Nephron progenitor cell (in vitro differentiated cells): Measurements from ENCODE around the gene IL4R.

Experiments used
- DNase-seq: peaks from one replicate; pipeline ENCODE4 v3.0.0; 2021
- H3K27ac Mint-ChIP-seq: 2 replicates; pipeline ENCODE4 v1.8.0; 2021; ENCODE audit warnings: mild to moderate bottlenecking, moderate library complexity, mixed read lengths
- H3K27me3 Mint-ChIP-seq: 2 replicates; pipeline ENCODE4 v1.8.0; 2021; ENCODE audit warnings: mild to moderate bottlenecking, low read depth, mixed read lengths; ENCODE audit not compliant: poor library complexity
- H3K36me3 Mint-ChIP-seq: 2 replicates; pipeline ENCODE4 v1.8.0; 2021; ENCODE audit warnings: low read depth, mixed read lengths
- H3K4me1 Mint-ChIP-seq: 2 replicates; pipeline ENCODE4 v1.8.0; 2021; ENCODE audit warnings: mixed read lengths
- H3K4me3 Mint-ChIP-seq: 2 replicates; pipeline ENCODE4 v1.8.0; 2021; ENCODE audit warnings: mild to moderate bottlenecking, moderate library complexity, mixed read lengths
- H3K9me3 Mint-ChIP-seq: 2 replicates; pipeline ENCODE4 v1.8.0; 2021; ENCODE audit warnings: mild to moderate bottlenecking, moderate library complexity, mixed read lengths
- TF ChIP-seq, protein P1 (sequence below): fragments of 200-600 bp; sonication (generic); IDR thresholded peaks from 2 replicates; pipeline ENCODE4 v1.5.0; 2021; ENCODE audit warnings: antibody characterized with exemption

IL4R gene

DNA sequence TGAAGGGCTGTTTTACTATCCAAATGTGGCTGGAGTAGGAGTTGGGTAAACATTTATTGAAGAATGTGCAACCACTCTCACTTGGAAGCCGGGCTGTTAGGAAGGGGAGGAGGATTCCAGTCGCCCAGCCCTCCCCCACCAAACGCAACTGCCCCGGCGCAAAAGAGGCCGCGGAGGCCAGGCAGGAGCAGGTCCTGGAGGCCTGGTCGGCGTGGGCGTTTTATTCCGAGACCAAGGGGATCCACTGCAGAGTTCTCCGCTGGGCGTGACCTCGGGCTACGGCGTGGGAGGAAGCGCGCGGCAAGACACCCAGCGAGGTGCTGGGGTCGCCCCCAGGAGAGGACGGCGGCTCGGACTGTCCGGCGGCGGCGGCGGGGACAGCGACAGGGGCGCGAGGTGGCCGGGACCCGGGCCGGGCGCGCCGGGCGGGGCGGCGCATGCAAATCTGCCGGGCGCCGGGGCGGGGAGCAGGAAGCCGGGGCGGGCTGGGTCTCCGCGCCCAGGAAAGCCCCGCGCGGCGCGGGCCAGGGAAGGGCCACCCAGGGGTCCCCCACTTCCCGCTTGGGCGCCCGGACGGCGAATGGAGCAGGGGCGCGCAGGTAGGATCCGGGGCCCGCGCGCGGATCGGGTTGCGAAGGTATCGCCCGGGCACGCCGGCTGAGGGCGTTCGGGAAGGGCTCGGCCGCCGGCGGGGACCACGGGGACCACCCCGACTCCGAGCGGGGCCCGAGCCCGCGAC, at the start of gene IL4R:
Gene IL4R, plus strand, starts transcription at position 553 of the 739 bp plus-strand sequence. CDS start 26,230 bp downstream, outside the sequence.
- Mint-ChIP-seq H3K27ac (no peak within 1 kb of the TSS), H3K4me3 (peak within 1 kb of the TSS; percentile 87), H3K36me3 (no peaks in the 10 kb centered on the region), H3K27me3 (peaks cover 16% of the 10 kb centered on the region), H3K4me1 (peaks cover 40% of the 10 kb centered on the region), H3K9me3 (no peaks in the 10 kb centered on the region)
- DNase-seq, result peak; percentile 78
- TF ChIP-seq, protein P1, sequence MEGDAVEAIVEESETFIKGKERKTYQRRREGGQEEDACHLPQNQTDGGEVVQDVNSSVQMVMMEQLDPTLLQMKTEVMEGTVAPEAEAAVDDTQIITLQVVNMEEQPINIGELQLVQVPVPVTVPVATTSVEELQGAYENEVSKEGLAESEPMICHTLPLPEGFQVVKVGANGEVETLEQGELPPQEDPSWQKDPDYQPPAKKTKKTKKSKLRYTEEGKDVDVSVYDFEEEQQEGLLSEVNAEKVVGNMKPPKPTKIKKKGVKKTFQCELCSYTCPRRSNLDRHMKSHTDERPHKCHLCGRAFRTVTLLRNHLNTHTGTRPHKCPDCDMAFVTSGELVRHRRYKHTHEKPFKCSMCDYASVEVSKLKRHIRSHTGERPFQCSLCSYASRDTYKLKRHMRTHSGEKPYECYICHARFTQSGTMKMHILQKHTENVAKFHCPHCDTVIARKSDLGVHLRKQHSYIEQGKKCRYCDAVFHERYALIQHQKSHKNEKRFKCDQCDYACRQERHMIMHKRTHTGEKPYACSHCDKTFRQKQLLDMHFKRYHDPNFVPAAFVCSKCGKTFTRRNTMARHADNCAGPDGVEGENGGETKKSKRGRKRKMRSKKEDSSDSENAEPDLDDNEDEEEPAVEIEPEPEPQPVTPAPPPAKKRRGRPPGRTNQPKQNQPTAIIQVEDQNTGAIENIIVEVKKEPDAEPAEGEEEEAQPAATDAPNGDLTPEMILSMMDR, result no peak

- TF ChIP-seq, protein P1, result no peak
- Mint-ChIP-seq H3K4me3 (no peak overlapping the region), H3K4me1 (peaks cover 8% of the 10 kb centered on the region), H3K9me3 (peaks cover 4% of the 10 kb centered on the region), H3K36me3 (no peaks in the 10 kb centered on the region), H3K27ac (no peak overlapping the region), H3K27me3 (peaks cover 11% of the 10 kb centered on the region)
- DNase-seq, result no peak
Measured at GRCh38 chr16:27264151-27264550, 49.6 kb upstream of the IL4R start.

DNA sequence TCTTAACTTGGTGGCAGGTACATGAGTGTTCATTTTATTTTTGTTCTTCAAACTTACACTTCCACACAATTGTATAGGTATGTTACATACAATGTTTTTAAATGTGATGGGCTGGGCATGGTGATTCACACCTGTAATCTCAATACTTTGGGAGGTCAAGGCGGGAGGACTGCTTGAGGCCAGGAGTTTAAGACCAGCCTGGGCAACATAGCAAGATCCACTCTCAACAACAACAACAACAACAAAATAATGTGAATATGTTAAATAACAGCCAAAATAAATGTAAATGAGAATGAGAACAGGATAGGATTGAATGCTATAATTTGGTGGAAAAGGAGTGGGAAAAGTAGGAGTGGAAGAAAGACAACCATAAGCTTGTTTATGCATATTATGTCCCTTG, 47.8 kb upstream of the IL4R start:
- Mint-ChIP-seq H3K4me3 (no peak overlapping the region), H3K27ac (no peak overlapping the region), H3K9me3 (peaks cover 7% of the 10 kb centered on the region), H3K27me3 (peaks cover 11% of the 10 kb centered on the region), H3K4me1 (peaks cover 8% of the 10 kb centered on the region), H3K36me3 (no peaks in the 10 kb centered on the region)
- TF ChIP-seq, protein P1, result no peak
- DNase-seq, result no peak

GRCh38 chr16:27267037-27267677, 46.6 kb upstream of the IL4R start:
- peaks cover 2% of the 10 kb centered on the region for H3K36me3 Mint-ChIP-seq
- no peak overlapping the region for H3K4me3 Mint-ChIP-seq
- H3K27ac Mint-ChIP-seq, result no peak overlapping the region
- peaks cover 9% of the 10 kb centered on the region for H3K9me3 Mint-ChIP-seq
- no peak for DNase-seq
- H3K27me3 Mint-ChIP-seq, result peaks cover 11% of the 10 kb centered on the region
- TF ChIP-seq, protein P1, result no peak
- H3K4me1 Mint-ChIP-seq, result peaks cover 6% of the 10 kb centered on the region

DNA sequence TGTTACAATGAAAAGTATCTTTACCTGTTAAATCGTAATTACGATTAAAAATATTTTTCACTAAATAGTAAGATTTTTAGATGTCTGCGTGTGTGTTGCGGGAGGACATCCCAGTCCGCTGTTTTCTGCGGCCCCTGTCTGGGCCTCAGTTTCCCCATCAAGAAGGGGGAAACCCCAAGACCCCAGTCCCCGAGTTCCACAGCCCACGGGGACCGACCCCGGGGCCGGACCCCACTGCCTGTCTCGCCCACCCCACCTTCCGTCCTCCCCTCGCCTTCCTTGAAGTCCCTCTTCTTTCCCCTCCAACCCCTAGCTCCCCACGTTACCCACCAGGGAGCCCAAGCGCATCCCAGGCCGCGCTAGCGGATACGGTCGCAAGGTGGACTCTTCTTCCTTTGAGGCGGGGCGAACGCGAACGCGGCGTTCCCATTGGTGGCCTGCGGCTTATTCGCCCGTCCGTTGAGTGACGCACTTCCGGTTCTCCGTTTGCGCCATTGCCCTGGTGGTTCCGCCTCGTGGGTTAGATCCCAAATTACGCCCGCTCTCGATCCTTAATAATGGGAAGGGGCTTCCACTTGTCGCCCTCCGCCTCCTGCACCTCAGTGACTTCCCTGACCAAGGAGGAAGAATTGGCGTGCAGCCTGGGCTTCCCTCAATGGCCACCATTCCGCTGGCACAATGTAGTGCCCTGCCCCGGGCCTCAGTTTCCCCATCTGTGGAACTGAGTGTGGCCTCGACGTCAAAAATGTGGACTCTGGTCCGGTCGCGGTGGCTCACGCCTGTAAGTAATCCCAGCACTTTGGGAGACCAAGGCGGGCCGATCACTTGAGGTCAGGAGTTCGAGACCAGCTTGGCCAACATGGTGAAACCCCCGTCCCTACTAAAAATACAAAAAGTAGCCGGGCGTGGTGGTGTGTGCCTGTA, 45.1 kb upstream of the IL4R start, which contains the start of gene NSMCE1:
Gene NSMCE1, minus strand, starts transcription at position 397 of the 924 bp plus-strand sequence. CDS start 11,202 bp downstream, outside the sequence.
- TF ChIP-seq, protein P1, result no peak
- H3K36me3 Mint-ChIP-seq, result peaks cover 4% of the 10 kb centered on the region
- no peak within 1 kb of the TSS for H3K27ac Mint-ChIP-seq
- peaks cover 11% of the 10 kb centered on the region for H3K27me3 Mint-ChIP-seq
- peak; percentile 81 for DNase-seq
- H3K4me3 Mint-ChIP-seq, result peak within 1 kb of the TSS; percentile 85
- H3K4me1 Mint-ChIP-seq, result peaks cover 4% of the 10 kb centered on the region
- H3K9me3 Mint-ChIP-seq, result peaks cover 11% of the 10 kb centered on the region
